ENCODE measurements around the gene RBAK.
"Not testable (repeated sequence)": the region's sequence is repeated elsewhere in the genome, so short reads cannot be mapped to it uniquely, and the experiment has no call there.

Gene RBAK

DNA sequence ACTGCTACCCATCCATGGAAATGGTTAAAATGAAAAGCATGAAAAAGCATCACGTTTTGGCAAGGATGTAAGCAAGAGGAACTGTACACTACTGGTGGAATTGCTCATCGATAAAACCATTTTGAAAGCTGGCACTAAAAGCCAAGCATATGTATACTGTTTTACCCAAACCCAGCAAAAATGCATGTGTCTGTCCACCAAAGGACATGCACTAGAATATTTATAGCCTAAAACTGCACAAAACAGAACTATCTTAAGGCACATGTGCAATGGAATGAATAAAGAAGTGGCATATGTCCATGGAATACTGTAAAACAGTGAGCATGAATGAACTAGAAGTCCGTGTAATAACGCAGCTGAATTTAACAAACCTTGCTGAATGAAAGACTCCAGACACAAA is 22.9 kb downstream of the RBAK start:
- Mint-ChIP-seq H3K4me1 (no peaks in the 10 kb centered on the region), H3K27me3 (ENCODE audit: low read depth, poor library complexity) (peaks cover 8% of the 10 kb centered on the region), H3K9me3 (peaks cover 90% of the 10 kb centered on the region), H3K4me3 (no peak overlapping the region), H3K36me3 (ENCODE audit: low read depth) (peaks cover 85% of the 10 kb centered on the region), H3K27ac (no peak overlapping the region)
- DNase-seq: no peak
- TF ChIP-seq, protein P1, sequence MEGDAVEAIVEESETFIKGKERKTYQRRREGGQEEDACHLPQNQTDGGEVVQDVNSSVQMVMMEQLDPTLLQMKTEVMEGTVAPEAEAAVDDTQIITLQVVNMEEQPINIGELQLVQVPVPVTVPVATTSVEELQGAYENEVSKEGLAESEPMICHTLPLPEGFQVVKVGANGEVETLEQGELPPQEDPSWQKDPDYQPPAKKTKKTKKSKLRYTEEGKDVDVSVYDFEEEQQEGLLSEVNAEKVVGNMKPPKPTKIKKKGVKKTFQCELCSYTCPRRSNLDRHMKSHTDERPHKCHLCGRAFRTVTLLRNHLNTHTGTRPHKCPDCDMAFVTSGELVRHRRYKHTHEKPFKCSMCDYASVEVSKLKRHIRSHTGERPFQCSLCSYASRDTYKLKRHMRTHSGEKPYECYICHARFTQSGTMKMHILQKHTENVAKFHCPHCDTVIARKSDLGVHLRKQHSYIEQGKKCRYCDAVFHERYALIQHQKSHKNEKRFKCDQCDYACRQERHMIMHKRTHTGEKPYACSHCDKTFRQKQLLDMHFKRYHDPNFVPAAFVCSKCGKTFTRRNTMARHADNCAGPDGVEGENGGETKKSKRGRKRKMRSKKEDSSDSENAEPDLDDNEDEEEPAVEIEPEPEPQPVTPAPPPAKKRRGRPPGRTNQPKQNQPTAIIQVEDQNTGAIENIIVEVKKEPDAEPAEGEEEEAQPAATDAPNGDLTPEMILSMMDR (IDR thresholded peaks at IDR 0.05): no peak

DNA sequence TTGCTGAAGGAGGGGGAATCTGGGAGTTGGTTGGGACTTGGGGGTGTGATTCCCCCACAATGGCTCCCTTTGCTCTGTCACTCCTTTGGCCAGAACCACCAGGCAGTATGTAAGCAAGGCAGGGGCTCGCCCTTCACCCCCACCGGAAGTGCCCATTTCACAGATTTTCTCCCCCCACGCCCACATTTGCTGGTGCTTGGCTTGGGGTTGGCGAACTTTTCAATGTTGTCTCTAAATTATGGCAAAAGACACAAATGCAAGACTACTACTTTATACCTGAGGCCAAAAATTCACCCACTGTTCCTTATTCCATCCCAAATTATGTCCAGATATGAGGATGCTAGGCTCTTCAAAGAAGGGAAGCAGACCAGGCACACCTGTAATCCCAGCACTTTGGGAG is 24.5 kb downstream of the RBAK start:
- Mint-ChIP-seq H3K4me1 (no peaks in the 10 kb centered on the region), H3K36me3 (ENCODE audit: low read depth) (peaks cover 68% of the 10 kb centered on the region), H3K27me3 (ENCODE audit: low read depth, poor library complexity) (peaks cover 15% of the 10 kb centered on the region), H3K27ac (no peak overlapping the region), H3K4me3 (no peak overlapping the region), H3K9me3 (peaks cover 75% of the 10 kb centered on the region)
- TF ChIP-seq, protein P1 (IDR thresholded peaks at IDR 0.05): no peak
- no peak for DNase-seq

DNA sequence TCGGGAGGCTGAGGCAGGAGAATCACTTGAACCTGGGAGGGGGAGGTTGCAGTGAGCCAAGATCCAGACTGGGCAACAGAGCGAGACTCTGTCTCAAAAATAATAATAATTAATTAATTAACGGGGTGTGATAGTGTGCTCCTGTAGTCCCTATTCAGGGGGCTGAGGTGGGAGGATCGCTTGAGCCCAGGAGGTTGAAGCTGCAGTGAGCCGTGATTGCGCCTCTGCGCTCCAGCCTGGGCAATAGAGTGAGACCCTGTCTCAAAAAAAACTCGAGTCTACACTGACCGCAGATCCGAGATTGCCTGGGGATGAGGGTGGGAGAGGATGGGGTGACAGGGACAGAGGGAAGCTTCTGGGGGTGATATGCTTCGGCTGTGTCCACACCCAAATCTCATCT is 29.5 kb downstream of the RBAK start:
- peaks cover 32% of the 10 kb centered on the region for H3K27me3 Mint-ChIP-seq (ENCODE audit: low read depth, poor library complexity)
- peaks cover 18% of the 10 kb centered on the region for H3K36me3 Mint-ChIP-seq (ENCODE audit: low read depth)
- not testable (repeated sequence) for H3K4me3 Mint-ChIP-seq, H3K27ac Mint-ChIP-seq, DNase-seq, H3K4me1 Mint-ChIP-seq
- peaks cover 42% of the 10 kb centered on the region for H3K9me3 Mint-ChIP-seq

DNA sequence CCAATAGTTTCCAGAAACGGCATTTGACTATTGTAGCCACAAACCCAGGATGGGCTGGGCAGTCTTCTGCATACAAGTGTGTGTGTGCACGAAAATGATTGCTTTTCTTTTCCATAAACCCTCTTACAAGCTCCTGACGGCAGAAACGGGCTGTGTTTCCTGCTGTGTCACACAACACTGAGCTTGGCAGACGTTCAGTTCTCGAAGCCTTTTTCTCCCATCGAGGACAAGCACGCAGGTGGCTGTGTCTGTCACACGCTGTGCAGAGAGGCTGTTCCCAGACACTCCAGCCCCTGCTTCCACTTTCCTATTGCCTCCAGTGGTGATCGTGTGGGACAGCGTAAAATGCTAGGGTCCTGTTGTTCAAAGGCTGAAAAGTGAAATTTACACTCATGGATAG is 32.1 kb downstream of the RBAK start:
- Mint-ChIP-seq H3K4me1 (no peaks in the 10 kb centered on the region), H3K27ac (no peak overlapping the region), H3K36me3 (ENCODE audit: low read depth) (no peaks in the 10 kb centered on the region), H3K9me3 (peaks cover 23% of the 10 kb centered on the region), H3K27me3 (ENCODE audit: low read depth, poor library complexity) (peaks cover 37% of the 10 kb centered on the region), H3K4me3 (no peak overlapping the region)
- no peak for DNase-seq
- TF ChIP-seq, protein P1 (IDR thresholded peaks at IDR 0.05): no peak

GRCh38 chr7:5082806-5083205 is 37.1 kb downstream of the RBAK start:
- peaks cover 14% of the 10 kb centered on the region for H3K9me3 Mint-ChIP-seq
- no peaks in the 10 kb centered on the region for H3K4me1 Mint-ChIP-seq
- peaks cover 59% of the 10 kb centered on the region for H3K27me3 Mint-ChIP-seq (ENCODE audit: low read depth, poor library complexity)
- no peak overlapping the region for H3K27ac Mint-ChIP-seq
- H3K4me3 Mint-ChIP-seq: no peak overlapping the region
- TF ChIP-seq, protein P1 (IDR thresholded peaks at IDR 0.05): no peak
- no peaks in the 10 kb centered on the region for H3K36me3 Mint-ChIP-seq (ENCODE audit: low read depth)
- DNase-seq: no peak

GRCh38 chr7:5083311-5083711 is 37.7 kb downstream of the RBAK start:
- no peaks in the 10 kb centered on the region for H3K4me1 Mint-ChIP-seq
- H3K4me3 Mint-ChIP-seq: no peak overlapping the region
- TF ChIP-seq, protein P1 (IDR thresholded peaks at IDR 0.05): no peak
- H3K27me3 Mint-ChIP-seq (ENCODE audit: low read depth, poor library complexity): peaks cover 64% of the 10 kb centered on the region
- no peaks in the 10 kb centered on the region for H3K36me3 Mint-ChIP-seq (ENCODE audit: low read depth)
- DNase-seq: no peak
- peaks cover 11% of the 10 kb centered on the region for H3K9me3 Mint-ChIP-seq
- no peak overlapping the region for H3K27ac Mint-ChIP-seq
